Osteocyte (in vitro differentiated cells): ENCODE data around the gene TMPRSS6. TPM values are rescaled to one million over a fixed set of nuclear protein-coding genes. Genes with fewer than 3 reads are reported as not detected.

ENCODE experiments used
- DNase-seq: peaks from one replicate; pipeline ENCODE4 v3.0.0; 2021; ENCODE audit warnings: mixed read lengths; ENCODE audit not compliant: unreplicated experiment; ENCODE audit errors: extremely low spot score
- H3K27ac Mint-ChIP-seq: one replicate; pipeline ENCODE4 v1.8.0; 2021; ENCODE audit warnings: mild to moderate bottlenecking, mixed read lengths; ENCODE audit not compliant: unreplicated experiment
- H3K27me3 Mint-ChIP-seq: one replicate; pipeline ENCODE4 v1.8.0; 2021; ENCODE audit warnings: mixed read lengths; ENCODE audit not compliant: unreplicated experiment
- H3K36me3 Mint-ChIP-seq: one replicate; pipeline ENCODE4 v1.8.0; 2021; ENCODE audit warnings: mixed read lengths; ENCODE audit not compliant: unreplicated experiment
- H3K4me1 Mint-ChIP-seq: one replicate; pipeline ENCODE4 v1.8.0; 2021; ENCODE audit warnings: mixed read lengths; ENCODE audit not compliant: unreplicated experiment
- H3K4me3 Mint-ChIP-seq: one replicate; pipeline ENCODE4 v1.8.0; 2021; ENCODE audit warnings: mild to moderate bottlenecking, moderate library complexity, mixed read lengths; ENCODE audit not compliant: unreplicated experiment
- H3K9me3 Mint-ChIP-seq: one replicate; pipeline ENCODE4 v1.8.0; 2021; ENCODE audit warnings: mixed read lengths; ENCODE audit not compliant: unreplicated experiment
- total RNA-seq: library from RNA; stranded (reverse); gene quantifications from 2 replicates; pipeline ENCODE4 v1.2.1, GENCODE V29; 2021
- TF ChIP-seq, protein P1 (sequence below): fragments of 200-600 bp; sonication (generic); IDR thresholded peaks from 2 replicates; pipeline ENCODE4 v1.5.0; 2021; ENCODE audit warnings: antibody characterized with exemption, mild to moderate bottlenecking, moderate library complexity

The TMPRSS6 gene
- total RNA-seq, 1 donor from 2014 or later: not detected

DNA sequence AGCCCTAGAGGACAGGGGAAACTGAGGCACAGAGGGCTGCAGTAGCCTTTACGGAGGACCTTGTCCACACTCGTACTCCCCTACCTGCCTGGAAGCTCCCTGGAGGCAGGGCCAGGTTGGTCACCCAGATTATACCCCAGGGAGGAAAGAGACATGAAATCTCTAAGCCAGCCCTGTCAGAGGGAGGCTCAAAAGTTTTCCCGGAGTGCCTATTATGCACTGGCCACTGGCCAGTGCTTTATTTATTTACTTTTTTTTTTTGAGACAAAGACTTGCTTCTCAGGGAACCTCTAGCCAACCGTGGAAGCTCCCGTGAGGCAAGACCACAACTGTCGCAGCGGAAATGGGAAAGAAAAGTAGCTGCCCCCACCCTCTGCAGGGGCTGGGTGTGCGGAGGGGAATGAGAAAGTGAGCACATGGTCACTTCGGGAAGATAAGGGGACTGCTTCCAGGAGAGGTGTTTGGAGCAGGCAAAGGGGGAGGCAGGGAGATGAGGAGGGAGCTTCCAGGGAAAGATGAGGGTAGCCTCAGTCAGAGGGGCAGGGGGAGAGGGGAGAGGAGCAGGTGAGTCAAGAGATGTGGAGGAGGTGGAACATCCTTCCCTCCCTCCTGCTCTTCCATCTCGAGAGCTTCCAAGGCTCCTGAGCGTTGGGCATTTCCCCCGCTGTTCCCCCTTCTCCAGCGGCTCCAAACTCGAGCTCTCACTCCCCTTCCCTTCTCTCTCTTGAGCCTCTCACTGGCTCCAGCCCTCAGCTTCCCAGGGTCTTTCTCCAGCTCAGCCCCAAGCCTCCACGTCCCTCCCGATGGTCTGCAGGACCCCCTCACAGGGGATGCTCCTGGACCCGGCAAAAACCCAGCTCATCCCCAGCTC is 35.9 kb upstream of the TMPRSS6 start:
- H3K36me3 Mint-ChIP-seq: no peaks in the 10 kb centered on the region
- TF ChIP-seq, protein P1, sequence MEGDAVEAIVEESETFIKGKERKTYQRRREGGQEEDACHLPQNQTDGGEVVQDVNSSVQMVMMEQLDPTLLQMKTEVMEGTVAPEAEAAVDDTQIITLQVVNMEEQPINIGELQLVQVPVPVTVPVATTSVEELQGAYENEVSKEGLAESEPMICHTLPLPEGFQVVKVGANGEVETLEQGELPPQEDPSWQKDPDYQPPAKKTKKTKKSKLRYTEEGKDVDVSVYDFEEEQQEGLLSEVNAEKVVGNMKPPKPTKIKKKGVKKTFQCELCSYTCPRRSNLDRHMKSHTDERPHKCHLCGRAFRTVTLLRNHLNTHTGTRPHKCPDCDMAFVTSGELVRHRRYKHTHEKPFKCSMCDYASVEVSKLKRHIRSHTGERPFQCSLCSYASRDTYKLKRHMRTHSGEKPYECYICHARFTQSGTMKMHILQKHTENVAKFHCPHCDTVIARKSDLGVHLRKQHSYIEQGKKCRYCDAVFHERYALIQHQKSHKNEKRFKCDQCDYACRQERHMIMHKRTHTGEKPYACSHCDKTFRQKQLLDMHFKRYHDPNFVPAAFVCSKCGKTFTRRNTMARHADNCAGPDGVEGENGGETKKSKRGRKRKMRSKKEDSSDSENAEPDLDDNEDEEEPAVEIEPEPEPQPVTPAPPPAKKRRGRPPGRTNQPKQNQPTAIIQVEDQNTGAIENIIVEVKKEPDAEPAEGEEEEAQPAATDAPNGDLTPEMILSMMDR: no peak
- no peaks in the 10 kb centered on the region for H3K9me3 Mint-ChIP-seq
- no peak overlapping the region for H3K27ac Mint-ChIP-seq
- H3K27me3 Mint-ChIP-seq: peaks cover 18% of the 10 kb centered on the region
- no peak overlapping the region for H3K4me3 Mint-ChIP-seq
- H3K4me1 Mint-ChIP-seq: no peaks in the 10 kb centered on the region
- DNase-seq: no peak

DNA sequence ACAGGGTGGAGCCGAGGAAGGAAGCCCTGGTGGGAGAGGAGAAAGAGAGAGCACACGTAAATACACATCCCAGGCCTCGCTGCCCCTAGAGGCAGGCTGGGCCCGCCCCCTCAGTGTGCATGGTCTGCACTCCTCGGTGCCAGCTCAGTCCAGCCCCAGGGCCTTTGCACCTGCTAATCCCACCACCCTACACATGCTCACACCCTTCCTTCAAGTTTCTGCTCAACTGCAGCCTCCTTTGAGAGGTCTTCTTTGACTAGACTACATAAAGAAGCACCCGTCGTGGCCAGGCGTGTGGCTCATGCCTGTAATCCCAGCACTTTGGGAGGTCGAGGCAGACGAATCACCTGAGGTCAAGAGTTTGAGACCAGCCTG is 34.7 kb upstream of the TMPRSS6 start:
- Mint-ChIP-seq H3K27me3 (peaks cover 18% of the 10 kb centered on the region), H3K9me3 (no peaks in the 10 kb centered on the region), H3K4me1 (no peaks in the 10 kb centered on the region), H3K27ac (no peak overlapping the region), H3K36me3 (no peaks in the 10 kb centered on the region), H3K4me3 (no peak overlapping the region)
- DNase-seq: no peak
- TF ChIP-seq, protein P1: no peak

DNA sequence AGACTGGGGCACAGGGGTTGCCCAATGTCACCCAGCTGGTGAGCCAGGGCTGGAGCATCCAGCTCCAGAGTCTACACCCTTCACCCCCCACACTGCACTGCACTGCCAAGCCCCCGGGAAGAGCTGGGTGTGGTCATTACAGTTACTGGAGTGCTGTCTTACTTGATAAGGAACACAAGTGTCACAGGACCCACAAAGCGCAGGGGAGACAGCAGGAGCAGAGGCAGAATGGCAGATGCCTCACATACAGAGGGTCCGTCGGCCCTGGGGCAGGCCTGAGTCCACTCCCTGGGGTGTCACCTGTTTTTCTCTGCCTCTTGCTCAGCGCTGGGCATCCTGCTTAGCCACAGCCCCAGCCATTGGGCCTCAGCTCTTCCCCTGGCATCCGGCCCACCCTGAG is 32.5 kb upstream of the TMPRSS6 start:
- Mint-ChIP-seq H3K4me3 (no peak overlapping the region), H3K36me3 (no peaks in the 10 kb centered on the region), H3K27ac (no peak overlapping the region), H3K9me3 (no peaks in the 10 kb centered on the region), H3K27me3 (peaks cover 19% of the 10 kb centered on the region), H3K4me1 (no peaks in the 10 kb centered on the region)
- no peak for DNase-seq
- TF ChIP-seq, protein P1: no peak

DNA sequence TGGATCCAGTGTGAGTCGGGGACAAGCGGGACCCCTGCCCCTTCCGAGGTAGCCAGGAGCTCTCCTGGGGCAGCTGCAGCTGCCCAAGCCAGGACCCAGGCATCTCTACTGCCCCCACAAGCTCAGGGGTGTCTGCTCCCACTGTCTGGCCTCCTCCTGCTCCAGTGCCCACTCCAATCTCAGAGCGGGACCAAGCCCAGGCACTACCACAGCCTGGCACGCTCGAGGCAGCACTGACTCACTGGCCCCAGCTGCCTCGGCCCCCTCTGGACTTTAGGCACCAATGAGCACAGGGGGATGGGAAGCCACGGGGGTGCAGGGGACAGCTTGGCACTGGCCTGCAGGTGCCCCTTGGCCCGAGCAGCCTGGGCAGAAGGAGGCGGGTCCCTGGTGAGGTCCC is 32.0 kb upstream of the TMPRSS6 start:
- H3K36me3 Mint-ChIP-seq: no peaks in the 10 kb centered on the region
- H3K9me3 Mint-ChIP-seq: no peaks in the 10 kb centered on the region
- H3K27ac Mint-ChIP-seq: no peak overlapping the region
- no peak overlapping the region for H3K4me3 Mint-ChIP-seq
- no peaks in the 10 kb centered on the region for H3K4me1 Mint-ChIP-seq
- TF ChIP-seq, protein P1: no peak
- no peak for DNase-seq
- H3K27me3 Mint-ChIP-seq: peaks cover 23% of the 10 kb centered on the region

DNA sequence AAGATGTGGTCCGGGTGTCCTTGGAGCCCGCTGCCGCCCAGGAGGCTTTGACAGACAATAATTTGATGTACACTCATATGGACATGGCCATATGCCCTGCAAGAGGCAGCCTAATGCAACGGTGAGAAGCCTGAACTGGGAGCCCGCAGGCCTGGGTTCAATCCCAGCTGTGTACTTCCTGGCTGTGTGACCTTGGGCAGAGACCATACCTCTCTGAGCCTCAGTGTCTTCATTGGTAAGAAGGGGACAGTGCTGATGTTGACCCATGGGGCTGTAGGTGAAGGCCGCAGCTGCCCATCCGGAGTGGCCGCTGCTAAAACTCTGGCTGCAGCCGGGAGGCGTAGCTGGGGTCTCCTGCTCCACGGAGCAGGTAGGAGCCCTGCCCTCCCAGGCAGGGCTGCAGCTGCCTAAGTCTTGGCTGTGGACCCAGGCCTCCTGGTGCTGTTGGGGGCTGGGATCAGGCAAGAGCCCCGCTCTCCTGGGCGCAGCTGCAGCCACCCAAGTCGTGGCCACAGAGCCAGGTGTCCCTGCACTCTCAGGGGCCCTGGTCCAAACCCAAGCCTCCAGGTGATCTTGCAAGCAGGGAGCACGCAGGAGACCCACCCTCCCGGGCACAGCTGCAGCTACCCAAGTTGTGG is 31.3 kb upstream of the TMPRSS6 start:
- TF ChIP-seq, protein P1: no peak
- no peaks in the 10 kb centered on the region for H3K9me3 Mint-ChIP-seq
- no peaks in the 10 kb centered on the region for H3K4me1 Mint-ChIP-seq
- H3K27ac Mint-ChIP-seq: no peak overlapping the region
- no peak overlapping the region for H3K4me3 Mint-ChIP-seq
- H3K27me3 Mint-ChIP-seq: peaks cover 18% of the 10 kb centered on the region
- no peak for DNase-seq
- H3K36me3 Mint-ChIP-seq: no peaks in the 10 kb centered on the region
